Neural progenitor cell (in vitro differentiated cells): ENCODE measurements around the gene ITGA3. TPM values are rescaled to one million over a fixed set of nuclear protein-coding genes. Genes with fewer than 3 reads are reported as not detected.
A peak's percentile ranks its signal among the peaks of the same experiment; 100 is the strongest.

ENCODE experiments used
- DNase-seq: peaks from one replicate; pipeline ENCODE4 v3.0.0-alpha.2; 2016; ENCODE audit warnings: low spot score
- H2AFZ ChIP-seq: fragments of 200-600 bp; sonication (generic); replicated peaks from 2 replicates; pipeline ENCODE4 v1.6.1; 2016; ENCODE audit warnings: antibody characterized with exemption
- H3F3A ChIP-seq: fragments of 200-600 bp; sonication (generic); 2 replicates; pipeline ENCODE4 v1.6.1; 2016; ENCODE audit warnings: antibody characterized with exemption, low read depth
- H3K27ac ChIP-seq: fragments of 200-600 bp; sonication (generic); 2 replicates; pipeline ENCODE4 v1.5.1; 2016; ENCODE audit warnings: mild to moderate bottlenecking
- H3K27me3 ChIP-seq: fragments of 200-600 bp; sonication (generic); 2 replicates; pipeline ENCODE4 v1.6.1; 2016; ENCODE audit warnings: mild to moderate bottlenecking, moderate library complexity
- H3K36me3 ChIP-seq: fragments of 200-600 bp; sonication (generic); 2 replicates; pipeline ENCODE4 v1.5.1; 2016
- H3K4me1 ChIP-seq: fragments of 200-600 bp; sonication (generic); 2 replicates; pipeline ENCODE4 v1.6.1; 2016; ENCODE audit warnings: mixed run types
- H3K4me2 ChIP-seq: fragments of 200-600 bp; sonication (generic); 2 replicates; pipeline ENCODE4 v1.6.1; 2016
- H3K4me3 ChIP-seq: fragments of 200-600 bp; sonication (generic); 2 replicates; pipeline ENCODE4 v1.5.1; 2016
- H3K79me2 ChIP-seq: fragments of 200-600 bp; sonication (generic); 2 replicates; pipeline ENCODE4 v1.6.1; 2016; ENCODE audit warnings: low read depth
- H3K9ac ChIP-seq: fragments of 200-600 bp; sonication (generic); 2 replicates; pipeline ENCODE4 v1.6.1; 2016
- H3K9me3 ChIP-seq: fragments of 200-600 bp; sonication (generic); 2 replicates; pipeline ENCODE4 v1.5.1; 2016; ENCODE audit warnings: low read depth
- H4K20me1 ChIP-seq: fragments of 200-600 bp; sonication (generic); 2 replicates; pipeline ENCODE4 v1.6.1; 2016; ENCODE audit warnings: low read depth
- H3K27ac Mint-ChIP-seq: 3 replicates; pipeline ENCODE4 v1.8.0; 2021; ENCODE audit warnings: mixed read lengths
- H3K27me3 Mint-ChIP-seq: 2 replicates; pipeline ENCODE4 v1.8.0; 2022; ENCODE audit warnings: low read depth, mild to moderate bottlenecking, inconsistent platforms, moderate library complexity, mixed read lengths; ENCODE audit not compliant: insufficient read depth
- H3K36me3 Mint-ChIP-seq: 3 replicates; pipeline ENCODE4 v1.8.0; 2021; ENCODE audit warnings: mixed read lengths
- H3K4me1 Mint-ChIP-seq: 3 replicates; pipeline ENCODE4 v1.8.0; 2021; ENCODE audit warnings: mixed read lengths
- H3K4me3 Mint-ChIP-seq: 3 replicates; pipeline ENCODE4 v1.8.0; 2021; ENCODE audit warnings: mild to moderate bottlenecking, moderate library complexity, mixed read lengths
- H3K9me3 Mint-ChIP-seq: 3 replicates; pipeline ENCODE4 v1.8.0; 2020; ENCODE audit warnings: mixed read lengths
- CTCF ChIP-seq: fragments of 200-600 bp; sonication (generic); IDR thresholded peaks from 2 replicates; pipeline ENCODE4 v1.5.1; 2017; ENCODE audit warnings: antibody characterized with exemption, mild to moderate bottlenecking
- EZH2 ChIP-seq: fragments of 200-600 bp; sonication (generic); IDR thresholded peaks from 2 replicates; pipeline ENCODE4 v1.6.1; 2017; ENCODE audit warnings: antibody characterized with exemption, mild to moderate bottlenecking, moderate library complexity
- EZH2phosphoT487 ChIP-seq: fragments of 200-600 bp; sonication (generic); IDR thresholded peaks from 2 replicates; pipeline ENCODE4 v1.6.1; 2017; ENCODE audit warnings: antibody characterized with exemption
- total RNA-seq: library from RNA; depleted of rRNA; stranded (reverse); fragments of >200 nt; gene quantifications from 2 replicates; pipeline ENCODE4 v1.2.3, GENCODE V29; 2015; ENCODE audit warnings: low replicate concordance

The ITGA3 gene
- total RNA-seq, 1 donor from 2014 or later = 7.7 TPM

GRCh38 chr17:50100480-50100883, 44.6 kb downstream of the ITGA3 start:
- Histone ChIP-seq H3F3A (no peaks in the 10 kb centered on the region), H4K20me1 (peaks cover 7% of the 10 kb centered on the region), H3K9me3 (no peaks in the 10 kb centered on the region), H3K79me2 (peaks cover 11% of the 10 kb centered on the region), H3K4me2 (no peak overlapping the region), H3K9ac (no peak overlapping the region), H3K4me1 (peaks cover 20% of the 10 kb centered on the region), H3K27ac (no peak overlapping the region), H3K4me3 (no peak overlapping the region), H3K27me3 (no peaks in the 10 kb centered on the region), H3K36me3 (no peaks in the 10 kb centered on the region), H2AFZ (no peak overlapping the region)
- peaks cover 7% of the 10 kb centered on the region for H3K36me3 Mint-ChIP-seq
- no peaks in the 10 kb centered on the region for H3K9me3 Mint-ChIP-seq
- no peak for DNase-seq
- no peak overlapping the region for H3K4me3 Mint-ChIP-seq
- H3K27ac Mint-ChIP-seq = peak overlapping the region; percentile 89
- peaks cover 39% of the 10 kb centered on the region for H3K4me1 Mint-ChIP-seq
- no peak for TF ChIP-seq EZH2phosphoT487
- TF ChIP-seq CTCF = no peak
- no peak for TF ChIP-seq EZH2
- H3K27me3 Mint-ChIP-seq = peaks cover 17% of the 10 kb centered on the region

GRCh38 chr17:50100921-50101345, 45.0 kb downstream of the ITGA3 start:
- H3K79me2 ChIP-seq = peaks cover 6% of the 10 kb centered on the region
- DNase-seq = no peak
- no peak overlapping the region for H3K27ac ChIP-seq
- no peaks in the 10 kb centered on the region for H3K27me3 ChIP-seq
- H3F3A ChIP-seq = no peaks in the 10 kb centered on the region
- H3K9me3 Mint-ChIP-seq = no peaks in the 10 kb centered on the region
- peak overlapping the region; percentile 89 for H3K27ac Mint-ChIP-seq
- H3K4me1 ChIP-seq = peaks cover 18% of the 10 kb centered on the region
- peak overlapping the region; percentile 26 for H3K4me2 ChIP-seq
- no peak overlapping the region for H3K4me3 Mint-ChIP-seq
- TF ChIP-seq CTCF = no peak
- TF ChIP-seq EZH2phosphoT487 = no peak
- no peak for TF ChIP-seq EZH2
- no peak overlapping the region for H3K4me3 ChIP-seq
- peaks cover 35% of the 10 kb centered on the region for H3K4me1 Mint-ChIP-seq
- H3K27me3 Mint-ChIP-seq = peaks cover 18% of the 10 kb centered on the region
- no peak overlapping the region for H3K9ac ChIP-seq
- no peak overlapping the region for H2AFZ ChIP-seq
- peaks cover 7% of the 10 kb centered on the region for H3K36me3 Mint-ChIP-seq
- H3K36me3 ChIP-seq = no peaks in the 10 kb centered on the region
- no peaks in the 10 kb centered on the region for H3K9me3 ChIP-seq
- H4K20me1 ChIP-seq = peaks cover 7% of the 10 kb centered on the region

- peaks cover 37% of the 10 kb centered on the region for H3K4me1 Mint-ChIP-seq
- TF ChIP-seq EZH2 (no peak), EZH2phosphoT487 (no peak), CTCF (peak; percentile 11)
- Histone ChIP-seq H2AFZ (no peak overlapping the region), H3K36me3 (no peaks in the 10 kb centered on the region), H3K4me2 (peak overlapping the region; percentile 26), H3K79me2 (peaks cover under 1% of the 10 kb centered on the region), H3K27ac (no peak overlapping the region), H3K9me3 (no peaks in the 10 kb centered on the region), H3F3A (no peaks in the 10 kb centered on the region), H3K4me3 (no peak overlapping the region), H4K20me1 (peaks cover 7% of the 10 kb centered on the region), H3K4me1 (peaks cover 15% of the 10 kb centered on the region), H3K9ac (no peak overlapping the region), H3K27me3 (no peaks in the 10 kb centered on the region)
- peaks cover 9% of the 10 kb centered on the region for H3K36me3 Mint-ChIP-seq
- DNase-seq = peak; percentile 40
- H3K27ac Mint-ChIP-seq = peak overlapping the region; percentile 82
- no peaks in the 10 kb centered on the region for H3K9me3 Mint-ChIP-seq
- H3K4me3 Mint-ChIP-seq = no peak overlapping the region
- H3K27me3 Mint-ChIP-seq = peaks cover 18% of the 10 kb centered on the region
Observed at GRCh38 chr17:50101346-50102163, 45.6 kb downstream of the ITGA3 start.
